NCI-H2081 treated with DMSO at 0.1 percent for 48 hours (cell line): ENCODE results near the gene METAP2.

Source experiments
- DNase-seq: peaks from one replicate; lab custom pipeline; 2025; lab: John Stamatoyannopoulos, UW

The METAP2 gene

DNA sequence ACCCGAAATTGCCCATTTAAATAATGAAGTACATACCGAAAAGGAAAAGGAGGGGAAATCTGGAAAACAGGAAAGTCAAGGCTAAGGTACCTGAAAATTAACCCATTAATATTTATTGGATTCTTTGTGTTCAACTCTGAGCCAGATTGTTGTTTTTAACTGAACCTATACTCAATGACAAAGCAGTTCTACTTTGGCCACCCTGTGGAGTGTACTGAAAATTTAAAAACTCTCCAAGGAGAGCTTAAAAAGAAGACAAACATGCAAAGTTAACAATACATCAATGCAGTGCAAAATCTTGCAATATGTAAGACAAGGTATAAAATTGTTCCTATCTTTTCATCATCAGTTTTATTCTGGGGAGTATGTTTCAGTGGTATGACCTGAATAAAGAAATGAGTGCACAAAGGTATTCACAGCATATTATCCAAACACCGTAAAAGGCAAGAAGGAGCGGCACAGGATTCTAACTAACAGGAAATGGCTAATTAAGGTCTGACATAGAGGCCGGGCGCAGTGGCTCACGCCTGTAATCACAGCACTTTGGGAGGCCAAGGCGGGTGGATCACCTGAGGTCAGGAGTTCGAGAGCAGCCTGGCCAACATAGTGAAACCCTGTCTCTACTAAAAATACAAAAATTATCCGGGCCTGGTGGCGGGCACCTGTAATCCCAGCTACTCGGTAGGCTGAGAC, 75.6 kb downstream of the METAP2 start:
- DNase-seq: no peak

DNA sequence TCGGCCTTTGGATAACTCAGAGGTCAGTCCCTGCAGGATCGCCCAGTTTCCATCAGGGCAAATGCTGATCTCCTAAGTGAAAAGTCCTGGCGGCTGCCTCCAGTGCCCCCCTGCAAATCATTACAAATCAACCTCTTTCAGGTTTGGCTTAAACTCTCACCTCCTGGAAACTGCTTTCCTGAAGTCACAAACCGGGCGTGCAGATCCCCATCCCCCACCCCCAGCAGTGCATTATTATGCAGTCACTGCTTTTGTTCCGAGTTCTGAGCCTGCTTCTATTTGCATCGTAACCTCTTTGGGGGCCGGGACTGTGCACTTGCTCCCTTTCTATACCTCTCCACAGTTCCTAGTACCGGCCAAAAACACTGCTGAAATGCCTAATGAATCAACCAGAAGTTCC, 77.4 kb downstream of the METAP2 start, which contains the start of gene USP44:
TSS of gene USP44 (minus strand) at position 172 of the 400 bp plus-strand sequence. CDS start 17,220 bp downstream, outside the sequence.
- no peak for DNase-seq

DNA sequence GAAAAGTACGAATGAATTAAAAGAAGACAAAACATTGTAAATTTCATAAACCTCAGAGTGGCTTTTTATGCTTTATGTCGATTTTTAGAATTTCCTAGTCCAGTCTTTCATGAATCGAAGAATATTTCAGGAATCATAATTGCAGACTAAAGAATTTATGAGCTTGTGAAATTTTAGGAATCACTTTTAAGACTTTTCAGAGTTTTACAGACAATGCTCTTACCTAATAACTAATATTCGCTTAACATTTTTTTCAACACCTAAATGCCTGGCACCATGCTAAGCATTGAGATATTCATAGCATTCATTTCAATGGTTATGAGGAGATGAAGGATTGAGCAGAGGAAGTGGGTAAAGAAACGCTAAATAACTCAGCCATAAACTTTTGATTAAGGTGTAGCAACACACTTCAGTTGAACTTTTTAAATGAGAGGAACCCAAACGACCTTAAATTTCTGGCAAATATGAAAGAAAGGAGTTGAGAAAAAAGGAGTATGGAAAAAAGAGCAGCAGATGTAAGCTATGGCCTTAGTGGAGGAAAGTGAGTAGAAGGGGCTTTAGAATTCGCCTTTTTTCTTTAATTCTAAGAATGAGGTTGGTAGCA, 78.1 kb downstream of the METAP2 start:
- no peak for DNase-seq

DNA sequence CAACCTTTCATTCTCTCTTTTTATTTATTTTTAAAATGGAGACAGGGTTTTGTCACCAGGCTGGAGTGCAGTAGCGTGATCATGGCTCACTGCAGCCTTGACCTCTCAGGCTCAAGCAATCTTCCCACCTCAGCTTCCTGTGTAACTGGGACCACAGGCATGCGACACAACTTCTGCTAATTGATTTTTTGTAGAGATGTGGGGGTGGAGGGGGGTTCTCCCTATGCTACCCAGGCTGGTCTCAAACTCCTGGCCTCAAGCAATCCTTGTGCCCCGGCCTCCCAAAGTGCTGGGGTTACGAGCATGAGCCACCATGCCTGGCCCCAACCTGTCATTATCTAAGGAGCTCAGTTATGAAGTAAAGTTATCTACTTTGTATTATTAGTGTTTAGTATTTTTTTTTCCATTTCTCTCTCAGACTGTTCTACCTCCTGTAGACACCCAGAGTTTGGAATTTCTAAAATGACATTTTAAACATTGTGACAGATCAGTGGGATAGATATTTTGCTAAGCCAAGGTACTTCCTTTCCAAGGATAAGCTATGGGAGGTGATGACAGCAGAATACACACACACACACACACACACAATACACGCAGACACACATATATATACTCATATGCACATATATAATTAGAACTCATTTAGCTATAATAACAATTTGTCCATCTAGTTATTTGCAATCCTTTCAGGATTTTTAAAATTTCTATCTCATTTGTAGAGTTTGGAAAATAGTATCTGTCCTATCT, 79.4 kb downstream of the METAP2 start:
- no peak for DNase-seq

DNA sequence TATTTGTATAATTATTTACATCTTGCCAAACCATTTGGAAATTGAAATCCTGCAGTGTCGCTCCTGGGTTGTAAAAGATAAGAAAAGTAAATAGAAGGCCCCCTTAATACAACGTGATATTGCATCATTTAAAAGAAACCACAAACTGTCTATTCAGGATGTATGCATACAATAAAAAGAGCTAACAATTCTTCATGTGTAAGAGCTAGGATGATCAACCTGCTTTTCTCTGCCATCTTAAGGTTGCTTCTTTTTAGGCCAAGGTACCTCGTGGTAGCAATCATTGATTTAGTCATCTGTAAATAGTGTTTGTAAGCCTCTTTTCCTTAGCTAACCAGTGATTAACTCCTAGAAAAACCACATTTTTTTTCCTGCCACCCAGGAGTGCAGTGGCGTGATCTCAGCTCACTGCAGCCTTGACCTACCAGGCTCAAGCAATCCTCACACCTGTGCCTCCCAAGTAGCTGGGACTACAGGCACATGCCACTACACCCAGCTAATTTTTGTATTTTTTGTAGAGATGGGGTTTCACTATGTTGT, 80.7 kb downstream of the METAP2 start:
- no peak for DNase-seq

DNA sequence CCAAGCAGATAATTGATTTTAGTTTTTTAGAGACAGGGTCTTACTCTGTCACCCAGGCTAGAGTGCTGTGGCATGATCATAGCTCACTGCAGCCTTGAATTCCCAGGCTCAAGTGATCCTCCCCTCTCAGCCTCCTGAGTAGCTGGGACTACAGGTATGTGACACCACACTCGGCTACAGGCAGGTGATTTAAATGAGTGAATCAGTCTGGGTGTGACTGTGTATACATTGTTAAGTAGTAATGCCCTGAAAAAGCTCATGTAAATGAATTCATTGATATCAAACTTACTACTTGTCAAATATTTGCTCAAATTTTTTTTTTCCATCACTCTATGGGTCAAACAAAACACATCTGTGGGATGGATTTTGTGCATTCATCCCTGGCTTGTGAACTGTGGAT, 83.7 kb downstream of the METAP2 start:
- no peak for DNase-seq
